GM23338 (cell line): ENCODE measurements around the gene MXRA7. TPM values are rescaled to one million over a fixed set of nuclear protein-coding genes. Genes with fewer than 3 reads are reported as not detected.

Source experiments
- ATAC-seq: fragments of 200-7000 bp; cut with Tn5 transposase; 3 replicates; pipeline ENCODE4 v1.9.1; 2020
- DNase-seq: peaks from one replicate; pipeline ENCODE4 v3.0.0-alpha.2; 2015; ENCODE audit warnings: low spot score
- H2AFZ ChIP-seq: fragments of 200-600 bp; sonication (generic); 2 replicates; pipeline ENCODE4 v1.8.0; 2016; ENCODE audit warnings: antibody characterized with exemption, mild to moderate bottlenecking, moderate library complexity
- H3F3A ChIP-seq: fragments of 200-600 bp; sonication (generic); replicated peaks from 2 replicates; pipeline ENCODE4 v1.8.0; 2017; ENCODE audit warnings: antibody characterized with exemption, mixed run types, low read depth
- H3K27ac ChIP-seq: fragments of 200-600 bp; sonication (generic); 2 replicates; pipeline ENCODE4 v1.6.1; 2016; ENCODE audit warnings: low read depth
- H3K27me3 ChIP-seq: fragments of 200-600 bp; sonication (generic); 2 replicates; pipeline ENCODE4 v1.8.0; 2016; ENCODE audit warnings: mild to moderate bottlenecking, mixed run types, moderate library complexity; ENCODE audit not compliant: insufficient read depth
- H3K36me3 ChIP-seq: fragments of 200-600 bp; sonication (generic); 2 replicates; pipeline ENCODE4 v1.8.0; 2016; ENCODE audit warnings: mild to moderate bottlenecking; ENCODE audit not compliant: insufficient read depth
- H3K4me1 ChIP-seq: fragments of 200-600 bp; sonication (generic); 2 replicates; pipeline ENCODE4 v1.8.0; 2016; ENCODE audit warnings: mild to moderate bottlenecking, moderate library complexity; ENCODE audit not compliant: insufficient read depth
- H3K4me2 ChIP-seq: fragments of 200-600 bp; sonication (generic); 2 replicates; pipeline ENCODE4 v1.7.1; 2017; ENCODE audit warnings: mixed run types
- H3K4me3 ChIP-seq: fragments of 200-600 bp; sonication (generic); 2 replicates; pipeline ENCODE4 v1.6.1; 2016; ENCODE audit warnings: mixed run types
- H3K79me2 ChIP-seq: fragments of 200-600 bp; sonication (generic); replicated peaks from 2 replicates; pipeline ENCODE4 v1.8.0; 2017; ENCODE audit warnings: mild to moderate bottlenecking; ENCODE audit not compliant: insufficient read depth
- H3K9me2 ChIP-seq: fragments of 200-600 bp; sonication (generic); 2 replicates; pipeline ENCODE4 v1.8.0; 2017; ENCODE audit not compliant: insufficient read depth
- H4K20me1 ChIP-seq: fragments of 200-600 bp; sonication (generic); replicated peaks from 2 replicates; pipeline ENCODE4 v1.8.0; 2017; ENCODE audit warnings: mild to moderate bottlenecking; ENCODE audit not compliant: insufficient read depth
- H3K27ac Mint-ChIP-seq: 2 replicates; pipeline ENCODE4 v1.8.0; 2020; ENCODE audit warnings: inconsistent platforms, mild to moderate bottlenecking, moderate library complexity, mixed read lengths
- H3K27me3 Mint-ChIP-seq: 3 replicates; pipeline ENCODE4 v1.8.0; 2022; ENCODE audit warnings: low read depth, mild to moderate bottlenecking, moderate library complexity, mixed read lengths, inconsistent platforms; ENCODE audit not compliant: insufficient read depth, poor library complexity
- H3K36me3 Mint-ChIP-seq: 3 replicates; pipeline ENCODE4 v1.8.0; 2021; ENCODE audit warnings: low read depth, mild to moderate bottlenecking, inconsistent platforms, moderate library complexity, mixed read lengths
- H3K4me1 Mint-ChIP-seq: 3 replicates; pipeline ENCODE4 v1.8.0; 2020; ENCODE audit warnings: mild to moderate bottlenecking, inconsistent platforms, mixed read lengths
- H3K4me3 Mint-ChIP-seq: 3 replicates; pipeline ENCODE4 v1.8.0; 2021; ENCODE audit warnings: moderate library complexity, mild to moderate bottlenecking, inconsistent platforms, mixed read lengths
- H3K9me3 Mint-ChIP-seq: 3 replicates; pipeline ENCODE4 v1.8.0; 2020; ENCODE audit warnings: moderate library complexity, mild to moderate bottlenecking, inconsistent platforms, mixed read lengths
- NANOG ChIP-seq: IDR thresholded peaks from 2 replicates; pipeline ENCODE4 v1.6.1; 2016; ENCODE audit warnings: antibody characterized with exemption, borderline replicate concordance
- polyA plus RNA-seq: library from polyadenylated mRNA; unstranded; fragments of >200 nt; fragmentation: Nextera tagmentation; extraction: Ambion mirVana; gene quantifications from 2 replicates; pipeline ENCODE4 v1.2.1, GENCODE V29; 2016
- total RNA-seq: library from RNA; depleted of rRNA; stranded (reverse); fragments of >200 nt; shearing (Covaris generic); gene quantifications from 2 replicates; pipeline ENCODE4 v1.2.3, GENCODE V29; 2014
- TF ChIP-seq, protein P1 (sequence below), 2 experiments: fragments of 200-600 bp in 1 of 2; sonication (generic) in 1 of 2; conservative IDR thresholded peaks; 2 replicates each; pipeline versions ENCODE4 v1.5.1 to v1.6.1; 2016 to 2017; ENCODE audit warnings: antibody characterized with exemption in 2 of 2, low read depth in 2 of 2, mild to moderate bottlenecking in 2 of 2, moderate library complexity in 1 of 2
- TF ChIP-seq, protein P2 (sequence below): IDR thresholded peaks from one replicate; pipeline ENCODE4 v1.6.1; 2018; ENCODE audit warnings: antibody characterized with exemption; ENCODE audit not compliant: unreplicated experiment
- TF ChIP-seq, protein P3 (sequence below): fragments of 250-450 bp; sonication (Bioruptor Pico); IDR thresholded peaks from 2 replicates; pipeline ENCODE4 v1.5.0; 2020; ENCODE audit warnings: mild to moderate bottlenecking, moderate library complexity

Gene MXRA7
- total and polyA plus RNA-seq, 2 experiments from 2014 or later: 12.1 to 46.6 TPM

DNA sequence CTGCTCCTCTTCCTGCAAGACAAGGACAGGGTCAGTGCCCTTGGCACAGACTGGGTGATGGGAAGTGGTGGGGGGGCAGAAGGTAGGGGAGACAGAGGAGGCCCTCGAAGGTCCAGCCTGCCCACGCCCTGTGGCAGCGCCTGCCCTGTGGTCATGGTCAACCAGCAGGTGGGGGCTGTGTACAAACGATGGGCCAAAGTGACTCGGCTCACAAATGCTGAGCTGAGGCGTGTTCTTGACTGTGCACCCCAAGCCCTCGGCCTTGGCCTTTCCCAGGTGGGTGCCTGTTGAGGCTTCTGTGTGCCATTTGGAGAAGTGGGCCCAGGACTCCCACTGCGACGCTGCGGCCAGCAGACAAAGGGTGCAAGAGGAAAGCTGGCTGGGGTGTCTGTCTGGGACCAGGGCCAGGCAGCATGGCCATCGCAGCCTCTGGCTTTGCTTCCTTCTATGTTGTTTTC is 22.6 kb downstream of the MXRA7 start:
- H3K27ac ChIP-seq: no peak overlapping the region

More for the DNA sequence above, 22.6 kb downstream of the MXRA7 start:
- H4K20me1 ChIP-seq: no peaks in the 10 kb centered on the region
- H3K4me1 ChIP-seq: peaks cover 8% of the 10 kb centered on the region; the same call in 1 of the 2 replicates
- Mint-ChIP-seq H3K4me3 (no peak overlapping the region), H3K36me3 (no peaks in the 10 kb centered on the region), H3K9me3 (no peaks in the 10 kb centered on the region), H3K4me1 (peaks cover 38% of the 10 kb centered on the region), H3K27me3 (peaks cover 6% of the 10 kb centered on the region), H3K27ac (peak overlapping the region; percentile 51)
- no peak overlapping the region for H2AFZ ChIP-seq
- no peaks in the 10 kb centered on the region for H3K36me3 ChIP-seq
- H3F3A ChIP-seq: no peaks in the 10 kb centered on the region
- no peak for ATAC-seq
- DNase-seq: no peak
- H3K4me3 ChIP-seq: no peak overlapping the region
- TF ChIP-seq, protein P1, sequence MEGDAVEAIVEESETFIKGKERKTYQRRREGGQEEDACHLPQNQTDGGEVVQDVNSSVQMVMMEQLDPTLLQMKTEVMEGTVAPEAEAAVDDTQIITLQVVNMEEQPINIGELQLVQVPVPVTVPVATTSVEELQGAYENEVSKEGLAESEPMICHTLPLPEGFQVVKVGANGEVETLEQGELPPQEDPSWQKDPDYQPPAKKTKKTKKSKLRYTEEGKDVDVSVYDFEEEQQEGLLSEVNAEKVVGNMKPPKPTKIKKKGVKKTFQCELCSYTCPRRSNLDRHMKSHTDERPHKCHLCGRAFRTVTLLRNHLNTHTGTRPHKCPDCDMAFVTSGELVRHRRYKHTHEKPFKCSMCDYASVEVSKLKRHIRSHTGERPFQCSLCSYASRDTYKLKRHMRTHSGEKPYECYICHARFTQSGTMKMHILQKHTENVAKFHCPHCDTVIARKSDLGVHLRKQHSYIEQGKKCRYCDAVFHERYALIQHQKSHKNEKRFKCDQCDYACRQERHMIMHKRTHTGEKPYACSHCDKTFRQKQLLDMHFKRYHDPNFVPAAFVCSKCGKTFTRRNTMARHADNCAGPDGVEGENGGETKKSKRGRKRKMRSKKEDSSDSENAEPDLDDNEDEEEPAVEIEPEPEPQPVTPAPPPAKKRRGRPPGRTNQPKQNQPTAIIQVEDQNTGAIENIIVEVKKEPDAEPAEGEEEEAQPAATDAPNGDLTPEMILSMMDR (conservative IDR thresholded peaks at IDR 0.05; ENCODE audit: low read depth in 2 of 2): 0 out of 4 replicates have a peak, but pooled peaks of 1 of the 2 experiments have one; percentile 11
- TF ChIP-seq, protein P2, sequence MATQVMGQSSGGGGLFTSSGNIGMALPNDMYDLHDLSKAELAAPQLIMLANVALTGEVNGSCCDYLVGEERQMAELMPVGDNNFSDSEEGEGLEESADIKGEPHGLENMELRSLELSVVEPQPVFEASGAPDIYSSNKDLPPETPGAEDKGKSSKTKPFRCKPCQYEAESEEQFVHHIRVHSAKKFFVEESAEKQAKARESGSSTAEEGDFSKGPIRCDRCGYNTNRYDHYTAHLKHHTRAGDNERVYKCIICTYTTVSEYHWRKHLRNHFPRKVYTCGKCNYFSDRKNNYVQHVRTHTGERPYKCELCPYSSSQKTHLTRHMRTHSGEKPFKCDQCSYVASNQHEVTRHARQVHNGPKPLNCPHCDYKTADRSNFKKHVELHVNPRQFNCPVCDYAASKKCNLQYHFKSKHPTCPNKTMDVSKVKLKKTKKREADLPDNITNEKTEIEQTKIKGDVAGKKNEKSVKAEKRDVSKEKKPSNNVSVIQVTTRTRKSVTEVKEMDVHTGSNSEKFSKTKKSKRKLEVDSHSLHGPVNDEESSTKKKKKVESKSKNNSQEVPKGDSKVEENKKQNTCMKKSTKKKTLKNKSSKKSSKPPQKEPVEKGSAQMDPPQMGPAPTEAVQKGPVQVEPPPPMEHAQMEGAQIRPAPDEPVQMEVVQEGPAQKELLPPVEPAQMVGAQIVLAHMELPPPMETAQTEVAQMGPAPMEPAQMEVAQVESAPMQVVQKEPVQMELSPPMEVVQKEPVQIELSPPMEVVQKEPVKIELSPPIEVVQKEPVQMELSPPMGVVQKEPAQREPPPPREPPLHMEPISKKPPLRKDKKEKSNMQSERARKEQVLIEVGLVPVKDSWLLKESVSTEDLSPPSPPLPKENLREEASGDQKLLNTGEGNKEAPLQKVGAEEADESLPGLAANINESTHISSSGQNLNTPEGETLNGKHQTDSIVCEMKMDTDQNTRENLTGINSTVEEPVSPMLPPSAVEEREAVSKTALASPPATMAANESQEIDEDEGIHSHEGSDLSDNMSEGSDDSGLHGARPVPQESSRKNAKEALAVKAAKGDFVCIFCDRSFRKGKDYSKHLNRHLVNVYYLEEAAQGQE: no peak
- TF ChIP-seq, protein P3, sequence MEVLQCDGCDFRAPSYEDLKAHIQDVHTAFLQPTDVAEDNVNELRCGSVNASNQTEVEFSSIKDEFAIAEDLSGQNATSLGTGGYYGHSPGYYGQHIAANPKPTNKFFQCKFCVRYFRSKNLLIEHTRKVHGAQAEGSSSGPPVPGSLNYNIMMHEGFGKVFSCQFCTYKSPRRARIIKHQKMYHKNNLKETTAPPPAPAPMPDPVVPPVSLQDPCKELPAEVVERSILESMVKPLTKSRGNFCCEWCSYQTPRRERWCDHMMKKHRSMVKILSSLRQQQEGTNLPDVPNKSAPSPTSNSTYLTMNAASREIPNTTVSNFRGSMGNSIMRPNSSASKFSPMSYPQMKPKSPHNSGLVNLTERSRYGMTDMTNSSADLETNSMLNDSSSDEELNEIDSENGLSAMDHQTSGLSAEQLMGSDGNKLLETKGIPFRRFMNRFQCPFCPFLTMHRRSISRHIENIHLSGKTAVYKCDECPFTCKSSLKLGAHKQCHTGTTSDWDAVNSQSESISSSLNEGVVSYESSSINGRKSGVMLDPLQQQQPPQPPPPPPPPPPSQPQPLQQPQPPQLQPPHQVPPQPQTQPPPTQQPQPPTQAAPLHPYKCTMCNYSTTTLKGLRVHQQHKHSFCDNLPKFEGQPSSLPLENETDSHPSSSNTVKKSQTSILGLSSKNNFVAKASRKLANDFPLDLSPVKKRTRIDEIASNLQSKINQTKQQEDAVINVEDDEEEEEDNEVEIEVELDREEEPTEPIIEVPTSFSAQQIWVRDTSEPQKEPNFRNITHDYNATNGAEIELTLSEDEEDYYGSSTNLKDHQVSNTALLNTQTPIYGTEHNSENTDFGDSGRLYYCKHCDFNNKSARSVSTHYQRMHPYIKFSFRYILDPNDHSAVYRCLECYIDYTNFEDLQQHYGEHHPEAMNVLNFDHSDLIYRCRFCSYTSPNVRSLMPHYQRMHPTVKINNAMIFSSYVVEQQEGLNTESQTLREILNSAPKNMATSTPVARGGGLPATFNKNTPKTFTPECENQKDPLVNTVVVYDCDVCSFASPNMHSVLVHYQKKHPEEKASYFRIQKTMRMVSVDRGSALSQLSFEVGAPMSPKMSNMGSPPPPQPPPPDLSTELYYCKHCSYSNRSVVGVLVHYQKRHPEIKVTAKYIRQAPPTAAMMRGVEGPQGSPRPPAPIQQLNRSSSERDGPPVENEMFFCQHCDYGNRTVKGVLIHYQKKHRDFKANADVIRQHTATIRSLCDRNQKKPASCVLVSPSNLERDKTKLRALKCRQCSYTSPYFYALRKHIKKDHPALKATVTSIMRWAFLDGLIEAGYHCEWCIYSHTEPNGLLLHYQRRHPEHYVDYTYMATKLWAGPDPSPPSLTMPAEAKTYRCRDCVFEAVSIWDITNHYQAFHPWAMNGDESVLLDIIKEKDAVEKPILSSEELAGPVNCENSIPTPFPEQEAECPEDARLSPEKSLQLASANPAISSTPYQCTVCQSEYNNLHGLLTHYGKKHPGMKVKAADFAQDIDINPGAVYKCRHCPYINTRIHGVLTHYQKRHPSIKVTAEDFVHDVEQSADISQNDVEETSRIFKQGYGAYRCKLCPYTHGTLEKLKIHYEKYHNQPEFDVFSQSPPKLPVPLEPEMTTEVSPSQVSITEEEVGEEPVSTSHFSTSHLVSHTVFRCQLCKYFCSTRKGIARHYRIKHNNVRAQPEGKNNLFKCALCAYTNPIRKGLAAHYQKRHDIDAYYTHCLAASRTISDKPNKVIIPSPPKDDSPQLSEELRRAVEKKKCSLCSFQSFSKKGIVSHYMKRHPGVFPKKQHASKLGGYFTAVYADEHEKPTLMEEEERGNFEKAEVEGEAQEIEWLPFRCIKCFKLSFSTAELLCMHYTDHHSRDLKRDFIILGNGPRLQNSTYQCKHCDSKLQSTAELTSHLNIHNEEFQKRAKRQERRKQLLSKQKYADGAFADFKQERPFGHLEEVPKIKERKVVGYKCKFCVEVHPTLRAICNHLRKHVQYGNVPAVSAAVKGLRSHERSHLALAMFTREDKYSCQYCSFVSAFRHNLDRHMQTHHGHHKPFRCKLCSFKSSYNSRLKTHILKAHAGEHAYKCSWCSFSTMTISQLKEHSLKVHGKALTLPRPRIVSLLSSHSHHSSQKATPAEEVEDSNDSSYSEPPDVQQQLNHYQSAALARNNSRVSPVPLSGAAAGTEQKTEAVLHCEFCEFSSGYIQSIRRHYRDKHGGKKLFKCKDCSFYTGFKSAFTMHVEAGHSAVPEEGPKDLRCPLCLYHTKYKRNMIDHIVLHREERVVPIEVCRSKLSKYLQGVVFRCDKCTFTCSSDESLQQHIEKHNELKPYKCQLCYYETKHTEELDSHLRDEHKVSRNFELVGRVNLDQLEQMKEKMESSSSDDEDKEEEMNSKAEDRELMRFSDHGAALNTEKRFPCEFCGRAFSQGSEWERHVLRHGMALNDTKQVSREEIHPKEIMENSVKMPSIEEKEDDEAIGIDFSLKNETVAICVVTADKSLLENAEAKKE (CRISPR knock-in tag): no peak
- TF ChIP-seq NANOG: no peak
- no peaks in the 10 kb centered on the region for H3K9me2 ChIP-seq
- H3K27me3 ChIP-seq: no peaks in the 10 kb centered on the region
- H3K4me2 ChIP-seq: no peak overlapping the region
- no peaks in the 10 kb centered on the region for H3K79me2 ChIP-seq
